HUES6 (cell line): ENCODE data around the gene ASB1.

Source experiments
- H3K27ac ChIP-seq: 2 replicates; pipeline ENCODE4 v1.7.0; 2013; ENCODE audit warnings: low read depth, mild to moderate bottlenecking, low read length, inconsistent platforms
- H3K27me3 ChIP-seq: 2 replicates; pipeline ENCODE4 v1.6.1; 2013; ENCODE audit warnings: low read length; ENCODE audit not compliant: control insufficient read depth, insufficient read depth
- H3K36me3 ChIP-seq: 2 replicates; pipeline ENCODE4 v1.6.1; 2013; ENCODE audit warnings: low read length; ENCODE audit not compliant: control insufficient read depth, insufficient read depth
- H3K4me1 ChIP-seq: 2 replicates; pipeline ENCODE4 v1.6.1; 2013; ENCODE audit warnings: low read length; ENCODE audit not compliant: control insufficient read depth, insufficient read depth
- H3K4me3 ChIP-seq: 2 replicates; pipeline ENCODE4 v1.5.1; 2013; ENCODE audit warnings: low read depth, low read length
- H3K9ac ChIP-seq: one replicate; pipeline ENCODE4 v1.6.1; 2013; ENCODE audit warnings: mild to moderate bottlenecking, low read length
- H3K9me3 ChIP-seq: 2 replicates; pipeline ENCODE4 v1.6.1; 2013; ENCODE audit warnings: low read depth, low read length; ENCODE audit not compliant: control insufficient read depth, insufficient read depth

The ASB1 gene

GRCh38 chr2:238498188-238498587, 71.5 kb downstream of the ASB1 start:
- no peaks in the 10 kb centered on the region for H3K27me3 ChIP-seq
- no peak overlapping the region for H3K9ac ChIP-seq
- H3K27ac ChIP-seq, result no peak overlapping the region
- H3K9me3 ChIP-seq, result no peaks in the 10 kb centered on the region
- no peak overlapping the region for H3K4me3 ChIP-seq
- no peaks in the 10 kb centered on the region for H3K4me1 ChIP-seq
- no peaks in the 10 kb centered on the region for H3K36me3 ChIP-seq

DNA sequence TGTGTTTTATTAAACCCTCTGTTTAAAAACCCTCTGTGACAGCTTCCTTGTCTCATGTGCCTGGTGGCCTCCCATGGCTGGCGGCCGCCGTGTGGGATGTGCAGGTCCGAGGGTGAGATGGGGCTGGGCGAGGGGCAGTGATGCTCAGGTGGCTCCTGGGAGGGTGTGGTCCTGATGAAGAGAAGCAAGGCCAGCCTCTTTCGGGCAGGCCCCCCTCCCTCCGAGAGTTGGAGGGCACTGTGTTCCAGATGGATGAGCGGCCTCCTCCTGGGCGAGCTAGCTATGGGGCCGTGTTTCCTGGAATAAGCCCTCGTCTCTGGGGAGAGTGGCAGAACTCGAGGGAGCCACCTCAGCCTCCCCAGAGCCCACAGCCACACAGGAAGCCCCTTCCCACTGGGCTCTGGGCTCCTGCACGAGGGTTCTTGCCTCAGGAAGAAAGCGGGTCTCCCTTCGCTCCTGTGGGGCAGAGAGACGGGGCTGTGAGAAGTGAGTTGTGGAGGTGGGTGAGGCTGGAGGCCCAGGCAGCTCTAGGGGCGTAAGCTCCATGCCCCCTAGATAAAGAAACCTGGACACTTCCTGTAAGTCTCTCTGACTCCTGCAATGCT, 72.1 kb downstream of the ASB1 start:
- Histone ChIP-seq H3K36me3 (no peaks in the 10 kb centered on the region), H3K9ac (no peak overlapping the region), H3K4me3 (no peak overlapping the region), H3K27ac (no peak overlapping the region), H3K27me3 (no peaks in the 10 kb centered on the region), H3K4me1 (no peaks in the 10 kb centered on the region), H3K9me3 (no peaks in the 10 kb centered on the region)

- H3K27ac ChIP-seq, result no peak overlapping the region
- H3K27me3 ChIP-seq, result no peaks in the 10 kb centered on the region
- H3K9ac ChIP-seq, result no peak overlapping the region
- no peak overlapping the region for H3K4me3 ChIP-seq
- no peaks in the 10 kb centered on the region for H3K4me1 ChIP-seq
- H3K36me3 ChIP-seq, result no peaks in the 10 kb centered on the region
- no peaks in the 10 kb centered on the region for H3K9me3 ChIP-seq
Observed at GRCh38 chr2:238499731-238500580, 73.2 kb downstream of the ASB1 start.

DNA sequence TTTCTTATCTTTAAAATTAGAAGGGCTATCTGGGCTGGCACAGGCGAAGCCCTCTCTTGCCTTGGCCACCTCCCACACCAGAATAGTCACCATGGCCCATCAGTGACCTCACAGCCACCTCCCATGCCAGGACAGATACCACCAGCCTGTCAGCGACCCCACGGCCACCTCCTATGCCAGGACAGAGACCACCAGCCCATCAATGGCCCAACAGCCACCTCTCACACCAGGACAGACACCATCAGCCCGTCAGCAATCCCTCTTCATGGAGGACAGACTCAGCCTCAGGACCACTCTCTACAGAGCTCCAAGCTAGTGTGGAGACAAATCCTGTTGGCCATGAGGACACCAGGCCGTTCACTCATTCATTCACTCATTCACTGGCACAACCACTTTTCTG, 74.6 kb downstream of the ASB1 start:
- Histone ChIP-seq H3K9me3 (peaks cover 8% of the 10 kb centered on the region), H3K36me3 (no peaks in the 10 kb centered on the region), H3K4me1 (no peaks in the 10 kb centered on the region), H3K27ac (no peak overlapping the region), H3K9ac (no peak overlapping the region), H3K4me3 (no peak overlapping the region), H3K27me3 (no peaks in the 10 kb centered on the region)
